Activated T-cell treated with anti-CD3 and anti-CD28 coated beads, Interleukin-2, amount 50 U/mL, for 4 hours (primary cell): ENCODE measurements around the gene SLC5A10. TPM values are rescaled to one million over a fixed set of nuclear protein-coding genes. Genes with fewer than 3 reads are reported as not detected.

ENCODE experiments used
- ATAC-seq, 2 donors: fragments of 200-7000 bp; cut with Tn5 transposase; one replicate each; pipeline ENCODE4 v1.10.0; 2021
- DNase-seq: peaks from one replicate; pipeline ENCODE4 v3.0.0-alpha.2; 2020
- H3K27me3 Mint-ChIP-seq: one replicate; pipeline ENCODE4 v1.8.0; 2021; ENCODE audit warnings: low read depth, mixed read lengths
- H3K36me3 Mint-ChIP-seq: one replicate; pipeline ENCODE4 v1.8.0; 2022; ENCODE audit warnings: mixed read lengths; ENCODE audit not compliant: insufficient read depth
- H3K4me1 Mint-ChIP-seq: one replicate; pipeline ENCODE4 v1.8.0; 2021; ENCODE audit warnings: low read depth, mixed read lengths
- H3K4me3 Mint-ChIP-seq: one replicate; pipeline ENCODE4 v1.8.0; 2021; ENCODE audit warnings: mild to moderate bottlenecking, moderate library complexity, mixed read lengths
- H3K9me3 Mint-ChIP-seq: one replicate; pipeline ENCODE4 v1.8.0; 2021; ENCODE audit warnings: mixed read lengths
- total RNA-seq, 3 donors: library from RNA; stranded (reverse); gene quantifications; one replicate each; pipeline ENCODE4 v1.2.1, GENCODE V29; 2021

SLC5A10 gene
- total RNA-seq, 3 donors from 2014 or later: not detected

GRCh38 chr17:19004421-19005136 lies 52.6 kb downstream of the SLC5A10 start, which contains the start of gene FAM83G:
Gene FAM83G, minus strand, starts transcription at chr17:19004764. Its CDS starts 723 bp downstream, at chr17:19004041.
- ATAC-seq (peak; percentile 86 to 89), DNase-seq (peak; percentile 91)
- Mint-ChIP-seq H3K4me3 (peak within 1 kb of the TSS; percentile 90), H3K27me3 (no peaks in the 10 kb centered on the region), H3K9me3 (no peaks in the 10 kb centered on the region), H3K36me3 (peaks cover 5% of the 10 kb centered on the region), H3K4me1 (peaks cover 23% of the 10 kb centered on the region)

- no peaks in the 10 kb centered on the region for H3K9me3 Mint-ChIP-seq
- H3K27me3 Mint-ChIP-seq: no peaks in the 10 kb centered on the region
- peak overlapping the region; percentile 72 for H3K4me3 Mint-ChIP-seq
- no peak for DNase-seq
- H3K4me1 Mint-ChIP-seq: peaks cover 23% of the 10 kb centered on the region
- H3K36me3 Mint-ChIP-seq: peaks cover 5% of the 10 kb centered on the region
- ATAC-seq: no peak
These were observed 53.3 kb downstream of the SLC5A10 start for GRCh38 chr17:19005137-19005773.

DNA sequence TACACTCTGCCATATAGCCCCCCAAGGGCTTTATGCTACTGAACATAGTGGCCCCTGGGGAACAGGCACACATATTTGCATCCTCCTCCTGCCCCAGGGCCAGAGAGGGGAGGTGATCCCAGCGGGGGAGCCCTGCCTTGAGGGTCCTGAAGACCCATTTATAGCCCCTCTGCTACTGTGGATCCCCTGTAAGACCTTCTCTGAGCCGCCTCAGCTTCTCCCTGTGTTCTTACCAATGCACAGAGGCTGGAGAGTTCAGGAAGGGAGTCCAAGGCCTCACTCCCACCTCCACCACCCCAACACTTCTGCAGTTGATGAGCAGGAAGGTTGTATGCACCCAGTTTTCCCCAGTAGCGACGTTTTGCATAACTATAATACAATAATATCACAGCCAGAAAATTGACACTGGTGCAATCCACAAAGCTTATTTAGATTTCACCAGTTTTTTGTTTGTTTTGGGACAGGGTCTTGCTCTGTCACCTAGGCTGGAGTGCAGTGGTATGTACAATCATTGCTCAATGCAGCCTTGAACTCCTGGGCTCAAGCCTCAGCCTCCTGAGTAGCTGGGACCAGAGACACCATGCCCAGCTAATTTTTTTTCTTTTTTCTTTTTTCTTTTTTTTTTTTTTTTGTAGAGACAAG lies 53.9 kb downstream of the SLC5A10 start:
- no peaks in the 10 kb centered on the region for H3K27me3 Mint-ChIP-seq
- no peaks in the 10 kb centered on the region for H3K9me3 Mint-ChIP-seq
- peak overlapping the region; percentile 59 for H3K4me3 Mint-ChIP-seq
- no peak for DNase-seq
- H3K36me3 Mint-ChIP-seq: peaks cover 5% of the 10 kb centered on the region
- ATAC-seq: no peak
- H3K4me1 Mint-ChIP-seq: peaks cover 23% of the 10 kb centered on the region

DNA sequence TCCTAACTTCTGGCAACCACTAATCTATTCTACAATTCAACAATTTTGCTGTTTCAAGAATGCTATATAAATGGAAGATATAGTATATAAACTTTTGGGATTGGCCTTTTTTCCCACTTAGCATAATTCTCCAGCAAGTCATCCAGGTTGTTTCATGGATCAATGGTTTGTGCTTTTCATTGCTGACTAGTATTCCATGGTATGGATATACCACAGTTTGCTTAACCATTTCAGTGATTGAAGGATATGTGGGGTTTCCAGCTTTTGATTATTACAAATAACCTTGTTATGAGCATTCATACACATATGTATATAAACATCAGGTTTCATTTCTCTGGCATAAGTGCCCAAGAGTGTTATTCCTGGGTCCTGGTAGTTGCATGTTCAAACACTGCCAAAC lies 54.7 kb downstream of the SLC5A10 start:
- no peak for ATAC-seq
- Mint-ChIP-seq H3K36me3 (peaks cover 2% of the 10 kb centered on the region), H3K4me3 (no peak overlapping the region), H3K4me1 (peaks cover 18% of the 10 kb centered on the region), H3K27me3 (no peaks in the 10 kb centered on the region), H3K9me3 (no peaks in the 10 kb centered on the region)
- DNase-seq: no peak

DNA sequence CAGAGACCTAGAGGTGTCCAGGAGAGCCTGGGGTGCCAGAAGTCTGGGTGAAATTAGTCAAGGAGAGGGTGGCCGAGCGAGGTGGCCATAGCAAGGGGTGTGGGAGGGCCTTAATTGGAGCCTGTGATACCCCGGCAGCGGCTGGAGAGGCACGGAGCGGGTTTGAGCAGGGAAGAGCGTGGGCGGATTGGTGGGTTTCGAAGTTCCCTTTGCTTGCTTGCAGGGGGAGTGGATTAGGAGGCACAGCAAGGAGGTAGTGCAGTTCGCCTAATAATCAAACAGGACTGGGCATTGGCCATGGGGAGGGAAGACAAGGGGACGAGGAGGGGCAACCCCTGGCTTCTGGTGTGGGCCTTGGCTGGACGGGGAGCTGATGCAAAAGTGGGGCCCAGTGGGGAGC lies 58.0 kb downstream of the SLC5A10 start:
- Mint-ChIP-seq H3K9me3 (no peaks in the 10 kb centered on the region), H3K4me3 (no peak overlapping the region), H3K36me3 (no peaks in the 10 kb centered on the region), H3K27me3 (no peaks in the 10 kb centered on the region), H3K4me1 (peaks cover 1% of the 10 kb centered on the region)
- DNase-seq: no peak
- ATAC-seq: no peak

- no peaks in the 10 kb centered on the region for H3K27me3 Mint-ChIP-seq
- peaks cover under 1% of the 10 kb centered on the region for H3K4me1 Mint-ChIP-seq
- no peaks in the 10 kb centered on the region for H3K9me3 Mint-ChIP-seq
- no peak overlapping the region for H3K4me3 Mint-ChIP-seq
- DNase-seq (no peak), ATAC-seq (no peak)
- H3K36me3 Mint-ChIP-seq: no peaks in the 10 kb centered on the region
These were observed 59.0 kb downstream of the SLC5A10 start for GRCh38 chr17:19010729-19011505.

- Mint-ChIP-seq H3K4me3 (no peak overlapping the region), H3K9me3 (no peaks in the 10 kb centered on the region), H3K36me3 (no peaks in the 10 kb centered on the region), H3K4me1 (no peaks in the 10 kb centered on the region), H3K27me3 (no peaks in the 10 kb centered on the region)
- ATAC-seq (no peak), DNase-seq (no peak)
These were observed 59.6 kb downstream of the SLC5A10 start for GRCh38 chr17:19011581-19011980.

GRCh38 chr17:19012171-19013080 lies 60.5 kb downstream of the SLC5A10 start:
- ATAC-seq (no peak), DNase-seq (no peak)
- H3K36me3 Mint-ChIP-seq: no peaks in the 10 kb centered on the region
- no peaks in the 10 kb centered on the region for H3K27me3 Mint-ChIP-seq
- no peaks in the 10 kb centered on the region for H3K4me1 Mint-ChIP-seq
- H3K4me3 Mint-ChIP-seq: no peak overlapping the region
- H3K9me3 Mint-ChIP-seq: no peaks in the 10 kb centered on the region

- no peak for ATAC-seq
- Mint-ChIP-seq H3K36me3 (no peaks in the 10 kb centered on the region), H3K9me3 (no peaks in the 10 kb centered on the region), H3K27me3 (no peaks in the 10 kb centered on the region), H3K4me1 (no peaks in the 10 kb centered on the region), H3K4me3 (no peak overlapping the region)
- no peak for DNase-seq
These were observed 61.3 kb downstream of the SLC5A10 start for GRCh38 chr17:19013226-19013625.

DNA sequence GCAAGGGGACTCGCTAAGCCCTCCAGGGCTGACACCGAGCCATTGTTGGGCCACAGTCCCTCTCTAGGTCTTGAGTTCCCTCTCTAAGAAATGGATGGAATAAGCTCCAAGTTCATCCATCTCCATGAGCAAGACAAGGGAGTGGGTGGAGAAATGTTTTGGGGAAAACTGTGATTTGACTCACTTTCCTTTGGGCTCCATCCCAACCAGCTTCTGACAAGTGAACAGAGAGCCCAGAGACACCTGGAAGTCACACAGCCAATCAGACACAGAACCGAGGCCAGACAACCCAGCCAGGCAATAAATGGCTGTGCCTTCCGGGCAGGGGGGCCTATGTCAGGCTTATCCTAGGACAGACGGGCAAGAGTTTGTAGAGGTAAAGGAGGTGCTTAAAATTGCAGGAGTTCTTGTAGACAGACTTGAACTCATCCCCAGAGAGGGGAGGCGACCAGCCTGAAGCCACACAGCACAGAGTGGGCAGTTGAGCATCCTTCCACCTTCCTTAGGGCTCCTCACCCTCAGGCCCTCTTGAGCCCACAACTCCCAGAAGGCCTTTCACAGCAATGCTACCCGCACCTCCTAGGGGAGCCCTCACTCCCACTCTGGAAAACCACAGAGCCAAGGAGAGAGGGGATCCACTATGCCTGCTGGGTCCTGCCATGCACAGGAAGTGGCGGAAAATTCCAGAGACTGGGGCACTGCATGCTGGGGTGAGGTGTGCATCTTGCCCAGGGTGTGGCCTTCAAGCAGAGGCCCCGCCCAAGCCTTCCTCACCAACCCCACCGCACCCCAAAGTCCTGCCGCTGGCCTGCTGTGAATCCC lies 62.1 kb downstream of the SLC5A10 start:
- Mint-ChIP-seq H3K9me3 (no peaks in the 10 kb centered on the region), H3K4me1 (peaks cover 2% of the 10 kb centered on the region), H3K36me3 (peaks cover 2% of the 10 kb centered on the region), H3K4me3 (no peak overlapping the region), H3K27me3 (no peaks in the 10 kb centered on the region)
- no peak for DNase-seq
- ATAC-seq: no peak

GRCh38 chr17:19014628-19015215 lies 62.8 kb downstream of the SLC5A10 start:
- ATAC-seq (no peak), DNase-seq (no peak)
- Mint-ChIP-seq H3K4me3 (no peak overlapping the region), H3K27me3 (no peaks in the 10 kb centered on the region), H3K36me3 (peaks cover 4% of the 10 kb centered on the region), H3K4me1 (peaks cover 2% of the 10 kb centered on the region), H3K9me3 (no peaks in the 10 kb centered on the region)

DNA sequence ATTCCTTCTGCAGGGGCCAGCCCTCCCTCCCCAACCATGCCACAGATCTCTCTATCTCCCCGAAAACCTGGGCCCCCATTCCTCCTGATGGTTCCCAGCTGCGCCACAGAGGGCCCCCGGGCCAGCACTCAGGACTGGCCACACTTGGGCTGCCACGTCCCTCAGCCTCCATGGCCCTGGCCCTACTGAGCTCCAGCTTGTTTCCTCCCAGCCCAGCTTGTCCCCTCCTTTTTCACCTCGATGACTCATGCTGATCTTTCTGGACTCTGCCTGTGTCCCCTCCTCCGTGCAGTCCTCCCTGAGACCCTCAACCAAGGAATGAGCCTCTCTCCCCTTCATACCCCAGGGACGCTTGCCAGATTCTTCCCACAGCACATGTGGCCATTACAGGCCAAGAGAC lies 63.5 kb downstream of the SLC5A10 start:
- H3K9me3 Mint-ChIP-seq: no peaks in the 10 kb centered on the region
- peaks cover 4% of the 10 kb centered on the region for H3K36me3 Mint-ChIP-seq
- no peaks in the 10 kb centered on the region for H3K27me3 Mint-ChIP-seq
- peaks cover 2% of the 10 kb centered on the region for H3K4me1 Mint-ChIP-seq
- no peak for ATAC-seq
- no peak overlapping the region for H3K4me3 Mint-ChIP-seq
- DNase-seq: no peak
